ENCODE data around the gene PINK1. TPM values are rescaled to one million over a fixed set of nuclear protein-coding genes. Genes with fewer than 3 reads are reported as not detected.
A peak's percentile ranks its signal among the peaks of the same experiment; 100 is the strongest.

PINK1 gene
- total and polyA plus RNA-seq, 2 of the 13 experiments (the other 11 are each of a cell fraction or from before 2014, with no cell fraction given): 15.3 to 16.1 TPM

GRCh38 chr1:20660363-20660762 is 27.1 kb downstream of the PINK1 start:
- CTCF ChIA-PET (ENCODE audit: low intra/inter-chr PET ratio, low total read pairs): no interaction called here
- BruUV-seq (replicated peaks): no TSS peak
- POLR2A ChIA-PET: interaction anchor here (1.2 to 2.9 kb wide), 3 partner anchors 27 to 128 kb away, joined by 3 to 24 read pairs (median 4); partner anchors contain the start of gene PINK1
- DNase-seq (ENCODE audit: low spot score) (no peak), ATAC-seq (no peak), FAIRE-seq (no peak)
- no peaks in the 10 kb centered on the region for H3K9me3 ChIP-seq (ENCODE audit: low read length)
- H3K9ac ChIP-seq (ENCODE audit: insufficient read depth, low read depth, low read length): peak overlapping the region; percentile 85
- peaks cover 48% of the 10 kb centered on the region for H3K79me2 ChIP-seq (ENCODE audit: insufficient read depth, low read length)
- H3K27me3 ChIP-seq (ENCODE audit: control insufficient read depth in 1 of 2, insufficient read depth in 2 of 2, low read length in 2 of 2): no peaks in the 10 kb centered on the region; a peak in 1 of 5 replicates
- intact Hi-C loops (cut with micrococcal nuclease; ENCODE audit: unreplicated experiment) (no loop called here), in situ Hi-C loops (cut with HindIII; ENCODE audit: extremely low pct_ligation_motif_present, low pct_unique_long_range_greater_than_20kb) (no loop called here)
- peak overlapping the region; percentile 76 to 98 (median 89) for H3K4me3 ChIP-seq (replicated peaks in 1 of 3; ENCODE audit: insufficient read depth in 1 of 3, low read depth in 2 of 3, low read length in 3 of 3)
- H3K36me3 ChIP-seq (replicated peaks in 1 of 2; ENCODE audit: control insufficient read depth in 1 of 2, insufficient read depth in 2 of 2, low read length in 2 of 2): peaks cover 23 to 36% of the 10 kb centered on the region in 2 experiments
- no peaks in the 10 kb centered on the region for H4K20me1 ChIP-seq (ENCODE audit: insufficient read depth, low read length)
- peak overlapping the region; percentile 65 for H3K4me2 ChIP-seq (ENCODE audit: low read depth, low read length)
- H2AFZ ChIP-seq (ENCODE audit: low read length): no peak overlapping the region
- peaks cover 47% of the 10 kb centered on the region for H3K4me1 ChIP-seq (ENCODE audit: insufficient read depth, low read length)
- peak overlapping the region; percentile 39 for H3K27ac ChIP-seq (ENCODE audit: extremely low read length, insufficient read depth, low read length)
- TF ChIP-seq ZMAT5 (CRISPR knock-in tag; IDR thresholded peaks at IDR 0.05; ENCODE audit: borderline replicate concordance, low read depth) (no peak), HOXA5 (CRISPR knock-in tag; IDR thresholded peaks at IDR 0.05) (0 out of 2 replicates have a peak, but pooled peaks have one; percentile 4)
- 0% methylated on average over 3 of the region's 3 CpGs for WGBS (ENCODE audit: low lambda C conversion rate)

GRCh38 chr1:20660847-20661206 is 27.6 kb downstream of the PINK1 start:
- TSS peak; percentile 66 for BruUV-seq (replicated peaks)
- H3K9me3 ChIP-seq (ENCODE audit: low read length): no peaks in the 10 kb centered on the region
- DNase-seq (ENCODE audit: low spot score) (no peak), ATAC-seq (no peak), FAIRE-seq (no peak)
- H3K79me2 ChIP-seq (ENCODE audit: insufficient read depth, low read length): peaks cover 48% of the 10 kb centered on the region
- in situ Hi-C loops (cut with HindIII; ENCODE audit: extremely low pct_ligation_motif_present, low pct_unique_long_range_greater_than_20kb): no loop called here
- CTCF ChIA-PET (ENCODE audit: low intra/inter-chr PET ratio, low total read pairs): no interaction called here
- peaks cover 18 to 31% of the 10 kb centered on the region in 2 experiments for H3K36me3 ChIP-seq (replicated peaks in 1 of 2; ENCODE audit: control insufficient read depth in 1 of 2, insufficient read depth in 2 of 2, low read length in 2 of 2)
- peak overlapping the region; percentile 39 for H3K27ac ChIP-seq (ENCODE audit: extremely low read length, insufficient read depth, low read length)
- H3K4me2 ChIP-seq (ENCODE audit: low read depth, low read length): peak overlapping the region; percentile 65
- 0% methylated on average over 16 of the region's 20 CpGs for WGBS (ENCODE audit: low lambda C conversion rate)
- POLR2A ChIA-PET: interaction anchor here (0.6 to 2.9 kb wide), 13 partner anchors 9 to 1392 kb away, joined by 3 to 24 read pairs (median 4); partner anchors contain the start of genes CDC42, FAM43B, HP1BP3 and PINK1
- no peak overlapping the region for H2AFZ ChIP-seq (ENCODE audit: low read length)
- H4K20me1 ChIP-seq (ENCODE audit: insufficient read depth, low read length): no peaks in the 10 kb centered on the region
- intact Hi-C loops (cut with micrococcal nuclease; ENCODE audit: unreplicated experiment): no loop called here
- peak overlapping the region; percentile 76 to 98 (median 89) for H3K4me3 ChIP-seq (replicated peaks in 1 of 3; ENCODE audit: insufficient read depth in 1 of 3, low read depth in 2 of 3, low read length in 3 of 3)
- H3K27me3 ChIP-seq (ENCODE audit: control insufficient read depth in 1 of 2, insufficient read depth in 2 of 2, low read length in 2 of 2): no peaks in the 10 kb centered on the region; a peak in 1 of 5 replicates
- H3K4me1 ChIP-seq (ENCODE audit: insufficient read depth, low read length): peaks cover 47% of the 10 kb centered on the region
- peak overlapping the region; percentile 85 for H3K9ac ChIP-seq (ENCODE audit: insufficient read depth, low read depth, low read length)
- TF ChIP-seq ZNF143 (CRISPR knock-in tag; IDR thresholded peaks at IDR 0.05): peak; percentile 28; the same call in 1 of the 2 replicates
- TF ChIP-seq KLF9 (CRISPR knock-in tag; IDR thresholded peaks at IDR 0.05; ENCODE audit: low read depth): 0 out of 2 replicates have a peak, but pooled peaks have one; percentile 10
- peak; percentile 15; the same call in 1 of the 2 replicates for TF ChIP-seq ZBTB10 (CRISPR knock-in tag; IDR thresholded peaks at IDR 0.05; ENCODE audit: borderline replicate concordance)
- TF ChIP-seq ELF3 (CRISPR knock-in tag; IDR thresholded peaks at IDR 0.05): no peak
- TF ChIP-seq THAP8 (CRISPR knock-in tag; IDR thresholded peaks at IDR 0.05; ENCODE audit: borderline replicate concordance): peak; percentile 43; the same call in 1 of the 2 replicates
- 0 out of 2 replicates have a peak, but pooled peaks have one; percentile 7 for TF ChIP-seq KLF6 (CRISPR knock-in tag; IDR thresholded peaks at IDR 0.05)
- no peak for TF ChIP-seq KLF11 (CRISPR knock-in tag; IDR thresholded peaks at IDR 0.05)
- no peak for TF ChIP-seq ZNF788 (CRISPR knock-in tag; IDR thresholded peaks at IDR 0.05; ENCODE audit: borderline replicate concordance)

All from HepG2 (cell line).